ENCODE data around the gene FILIP1L.

- TF ChIP-seq CTCF (IDR thresholded peaks at IDR 0.05) = no peak
- TF ChIP-seq POLR2A (IDR thresholded peaks at IDR 0.05) = no peak
Measured at GRCh38 chr3:99947356-99947755, 166.9 kb downstream of the FILIP1L start.

Measured in stomach (tissue), 4 donors.